Thoracic aorta (tissue), 2 donors: ENCODE data around the gene KHK. TPM values are rescaled to one million over a fixed set of nuclear protein-coding genes. Genes with fewer than 3 reads are reported as not detected.

Source experiments
- ATAC-seq: fragments of 150-250 bp; one replicate; pipeline ENCODE4 v1.8.0; 2017; ENCODE audit warnings: low read depth; ENCODE audit not compliant: insufficient number of reproducible peaks, low FRiP score
- DNase-seq: peaks from one replicate; pipeline ENCODE4 v3.0.0-alpha.2; 2020; ENCODE audit warnings: low spot score
- H3K27ac ChIP-seq, 2 donors: fragments of 200-600 bp; sonication (generic); 1 replicate in 1 of 2; 2 replicates in 1 of 2; pipeline ENCODE4 v1.5.1; 2016; ENCODE audit warnings: mild to moderate bottlenecking in 2 of 2, moderate library complexity in 2 of 2
- H3K27me3 ChIP-seq: fragments of 200-600 bp; sonication (generic); replicated peaks from 2 replicates; pipeline ENCODE4 v1.6.0; 2016; ENCODE audit warnings: mild to moderate bottlenecking; ENCODE audit not compliant: insufficient read depth
- H3K36me3 ChIP-seq: fragments of 200-600 bp; sonication (generic); one replicate; pipeline ENCODE4 v1.5.1; 2016
- H3K4me1 ChIP-seq, 2 donors: fragments of 200-600 bp; sonication (generic); 1 replicate in 1 of 2; 2 replicates in 1 of 2; pipeline versions ENCODE4 v1.5.1 to v1.6.0; 2016; ENCODE audit warnings: low read depth in 2 of 2, mild to moderate bottlenecking in 1 of 2; ENCODE audit not compliant: control insufficient read depth in 1 of 2
- H3K4me3 ChIP-seq: fragments of 200-600 bp; sonication (generic); 2 replicates; pipeline ENCODE4 v1.5.1; 2016; ENCODE audit warnings: mild to moderate bottlenecking
- H3K9me3 ChIP-seq: fragments of 200-600 bp; sonication (generic); 2 replicates; pipeline ENCODE4 v1.5.1; 2016
- CTCF ChIP-seq: fragments of 200-600 bp; sonication (generic); IDR thresholded peaks from one replicate; pipeline ENCODE4 v1.5.1; 2019; ENCODE audit warnings: antibody characterized with exemption
- total RNA-seq, 2 donors: library from RNA; depleted of rRNA; stranded (reverse); fragments of >200 nt; gene quantifications; one replicate each; pipeline versions ENCODE4 v1.1.0 to v1.2.3, GENCODE V29; 2016

KHK gene
- total RNA-seq, 2 donors from 2014 or later: 1.5 to 2.6 TPM

- H3K4me1 ChIP-seq: peaks cover 0 to 15% of the 10 kb centered on the region in 2 donors
- no peak overlapping the region for H3K4me3 ChIP-seq
- H3K27me3 ChIP-seq: no peaks in the 10 kb centered on the region
- no peak for TF ChIP-seq CTCF
- peaks cover 62% of the 10 kb centered on the region for H3K36me3 ChIP-seq
- DNase-seq (no peak), ATAC-seq (no peak)
- H3K27ac ChIP-seq: no peak overlapping the region
- no peaks in the 10 kb centered on the region for H3K9me3 ChIP-seq
Observed at GRCh38 chr2:27040282-27040681, 46.3 kb upstream of the KHK start.

- no peak for TF ChIP-seq CTCF
- no peaks in the 10 kb centered on the region for H3K27me3 ChIP-seq
- no peak overlapping the region for H3K4me3 ChIP-seq
- H3K27ac ChIP-seq: peak overlapping the region; percentile 18 to 27
- peaks cover 0 to 12% of the 10 kb centered on the region in 2 donors for H3K4me1 ChIP-seq
- DNase-seq (no peak), ATAC-seq (no peak)
- H3K9me3 ChIP-seq: no peaks in the 10 kb centered on the region
- H3K36me3 ChIP-seq: peaks cover 49% of the 10 kb centered on the region
Observed at GRCh38 chr2:27041752-27042151, 44.8 kb upstream of the KHK start.

GRCh38 chr2:27042159-27042661, 44.4 kb upstream of the KHK start:
- no peak for TF ChIP-seq CTCF
- no peak for ATAC-seq
- Histone ChIP-seq H3K4me3 (no peak overlapping the region), H3K9me3 (no peaks in the 10 kb centered on the region), H3K27me3 (no peaks in the 10 kb centered on the region), H3K4me1 (peaks cover 0 to 12% of the 10 kb centered on the region in 2 donors), H3K27ac (peak overlapping the region; percentile 18 to 27), H3K36me3 (peaks cover 44% of the 10 kb centered on the region)
- no peak for DNase-seq

- no peaks in the 10 kb centered on the region for H3K27me3 ChIP-seq
- no peaks in the 10 kb centered on the region for H3K9me3 ChIP-seq
- ATAC-seq: no peak
Observed at GRCh38 chr2:27042985-27043634, 43.5 kb upstream of the KHK start.

More at GRCh38 chr2:27042985-27043634, 43.5 kb upstream of the KHK start:
- H3K4me1 ChIP-seq: peaks cover 0 to 12% of the 10 kb centered on the region in 2 donors
- no peak overlapping the region for H3K4me3 ChIP-seq
- no peak overlapping the region for H3K27ac ChIP-seq
- TF ChIP-seq CTCF: no peak
- no peak for DNase-seq
- peaks cover 35% of the 10 kb centered on the region for H3K36me3 ChIP-seq
